HFF-Myc (cell line): ENCODE results near the gene NME8.
"Not testable (repeated sequence)": the region's sequence is repeated elsewhere in the genome, so short reads cannot be mapped to it uniquely, and the experiment has no call there.

Source experiments
- DNase-seq: peaks from one replicate; pipeline ENCODE4 v3.0.0-alpha.2; 2011; ENCODE audit warnings: low read depth; ENCODE audit errors: extremely low read depth
- H3K4me3 ChIP-seq: replicated peaks from 2 replicates; pipeline ENCODE4 v1.5.1; 2011; ENCODE audit warnings: low read depth, mild to moderate bottlenecking, control low read depth, low read length
- TF ChIP-seq, protein P1 (sequence below): IDR thresholded peaks from 2 replicates; pipeline ENCODE4 v1.5.1; 2012; ENCODE audit warnings: mild to moderate bottlenecking, low read depth, low read length, control low read depth; ENCODE audit errors: missing control alignments

Gene NME8, protein sequence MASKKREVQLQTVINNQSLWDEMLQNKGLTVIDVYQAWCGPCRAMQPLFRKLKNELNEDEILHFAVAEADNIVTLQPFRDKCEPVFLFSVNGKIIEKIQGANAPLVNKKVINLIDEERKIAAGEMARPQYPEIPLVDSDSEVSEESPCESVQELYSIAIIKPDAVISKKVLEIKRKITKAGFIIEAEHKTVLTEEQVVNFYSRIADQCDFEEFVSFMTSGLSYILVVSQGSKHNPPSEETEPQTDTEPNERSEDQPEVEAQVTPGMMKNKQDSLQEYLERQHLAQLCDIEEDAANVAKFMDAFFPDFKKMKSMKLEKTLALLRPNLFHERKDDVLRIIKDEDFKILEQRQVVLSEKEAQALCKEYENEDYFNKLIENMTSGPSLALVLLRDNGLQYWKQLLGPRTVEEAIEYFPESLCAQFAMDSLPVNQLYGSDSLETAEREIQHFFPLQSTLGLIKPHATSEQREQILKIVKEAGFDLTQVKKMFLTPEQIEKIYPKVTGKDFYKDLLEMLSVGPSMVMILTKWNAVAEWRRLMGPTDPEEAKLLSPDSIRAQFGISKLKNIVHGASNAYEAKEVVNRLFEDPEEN

GRCh38 chr7:37848297-37848696 is at the start of gene NME8:
Gene NME8, plus strand, starts transcription at chr7:37848597. Its CDS starts 1,670 bp downstream, at chr7:37850267.
- no peak for DNase-seq
- no peak within 1 kb of the TSS for H3K4me3 ChIP-seq
- TF ChIP-seq, protein P1, sequence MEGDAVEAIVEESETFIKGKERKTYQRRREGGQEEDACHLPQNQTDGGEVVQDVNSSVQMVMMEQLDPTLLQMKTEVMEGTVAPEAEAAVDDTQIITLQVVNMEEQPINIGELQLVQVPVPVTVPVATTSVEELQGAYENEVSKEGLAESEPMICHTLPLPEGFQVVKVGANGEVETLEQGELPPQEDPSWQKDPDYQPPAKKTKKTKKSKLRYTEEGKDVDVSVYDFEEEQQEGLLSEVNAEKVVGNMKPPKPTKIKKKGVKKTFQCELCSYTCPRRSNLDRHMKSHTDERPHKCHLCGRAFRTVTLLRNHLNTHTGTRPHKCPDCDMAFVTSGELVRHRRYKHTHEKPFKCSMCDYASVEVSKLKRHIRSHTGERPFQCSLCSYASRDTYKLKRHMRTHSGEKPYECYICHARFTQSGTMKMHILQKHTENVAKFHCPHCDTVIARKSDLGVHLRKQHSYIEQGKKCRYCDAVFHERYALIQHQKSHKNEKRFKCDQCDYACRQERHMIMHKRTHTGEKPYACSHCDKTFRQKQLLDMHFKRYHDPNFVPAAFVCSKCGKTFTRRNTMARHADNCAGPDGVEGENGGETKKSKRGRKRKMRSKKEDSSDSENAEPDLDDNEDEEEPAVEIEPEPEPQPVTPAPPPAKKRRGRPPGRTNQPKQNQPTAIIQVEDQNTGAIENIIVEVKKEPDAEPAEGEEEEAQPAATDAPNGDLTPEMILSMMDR = no peak

- TF ChIP-seq, protein P1 = no peak
- H3K4me3 ChIP-seq = no peak overlapping the region
- no peak for DNase-seq
Observed at GRCh38 chr7:37806152-37806551, 42.2 kb upstream of the NME8 start.

DNA sequence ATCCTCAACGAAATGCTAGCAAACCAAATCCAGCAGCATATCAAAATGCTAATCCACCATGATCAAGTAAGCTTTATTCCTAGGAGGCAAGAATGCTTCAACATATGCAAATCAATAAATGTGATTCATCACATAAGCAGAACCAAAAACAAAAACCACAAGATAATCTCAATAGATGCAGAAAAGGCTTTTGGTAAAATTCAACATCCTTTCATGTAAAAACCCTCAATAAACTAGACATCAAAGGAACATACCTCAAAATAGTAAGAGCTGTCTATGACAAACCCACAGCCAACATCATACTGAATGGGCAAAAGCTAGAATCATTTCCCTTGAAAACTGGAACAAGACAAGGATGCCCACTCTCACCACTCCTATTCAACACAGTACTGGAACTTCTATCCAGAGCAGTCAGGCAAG is 36.2 kb upstream of the NME8 start:
- DNase-seq, H3K4me3 ChIP-seq: not testable (repeated sequence)

DNA sequence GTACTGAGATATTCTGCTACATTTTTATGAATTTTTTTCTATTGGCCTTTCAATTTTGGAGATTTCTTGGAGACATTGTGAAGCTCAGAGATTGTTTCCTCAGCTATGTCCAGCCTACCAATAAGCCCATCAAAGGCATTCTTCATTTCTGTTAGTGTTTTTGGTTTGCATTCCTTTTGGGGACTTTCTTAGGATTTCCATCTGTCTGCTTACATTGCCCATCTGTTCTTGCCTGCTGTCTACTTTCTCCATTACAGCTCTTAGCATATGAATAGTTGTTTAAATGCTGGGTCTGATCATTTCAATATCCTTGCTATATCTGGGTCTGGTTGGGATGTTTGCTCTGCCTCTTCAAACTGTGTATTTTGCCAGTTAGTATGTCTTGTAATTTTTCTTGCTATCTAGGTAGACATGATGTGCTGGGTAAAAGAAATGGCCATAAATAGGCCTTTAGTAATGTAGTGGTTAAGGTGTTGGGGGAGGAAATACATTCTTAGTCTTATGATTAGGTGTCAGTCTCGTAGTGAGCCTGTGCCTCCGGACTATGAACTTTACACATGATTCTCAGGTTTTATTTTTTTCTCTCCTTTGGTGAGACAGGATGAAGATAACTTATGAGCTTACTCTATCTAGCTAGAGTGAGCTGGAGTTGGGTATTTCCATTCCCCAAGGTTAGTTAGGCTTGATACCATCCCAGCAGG is 32.6 kb upstream of the NME8 start:
- DNase-seq = no peak
- TF ChIP-seq, protein P1 = no peak

GRCh38 chr7:37816922-37817590 is 31.3 kb upstream of the NME8 start:
- DNase-seq = no peak
- TF ChIP-seq, protein P1 = no peak
- H3K4me3 ChIP-seq = no peak overlapping the region

More for the DNA sequence above, 32.6 kb upstream of the NME8 start:
- no peak overlapping the region for H3K4me3 ChIP-seq

- TF ChIP-seq, protein P1 = no peak
Observed at GRCh38 chr7:37817591-37817960, 30.8 kb upstream of the NME8 start.

More at GRCh38 chr7:37817591-37817960, 30.8 kb upstream of the NME8 start:
- H3K4me3 ChIP-seq = no peak overlapping the region
- DNase-seq = no peak
